Left kidney (tissue), 2 donors: ENCODE results near the gene MIS18A. TPM values are rescaled to one million over a fixed set of nuclear protein-coding genes. Genes with fewer than 3 reads are reported as not detected.
"Not testable (repeated sequence)": the region's sequence is repeated elsewhere in the genome, so short reads cannot be mapped to it uniquely, and the experiment has no call there.

ENCODE experiments used
- DNase-seq: peaks from one replicate; pipeline ENCODE4 v3.0.0-alpha.2; 2013
- polyA plus RNA-seq: library from polyadenylated mRNA; unstranded; fragments of 120-200 nt; gene quantifications from one replicate; pipeline ENCODE4 v1.2.1, GENCODE V29; 2013; ENCODE audit not compliant: insufficient read length

The MIS18A gene
- polyA plus RNA-seq, 1 donor, result 26.9 TPM

DNA sequence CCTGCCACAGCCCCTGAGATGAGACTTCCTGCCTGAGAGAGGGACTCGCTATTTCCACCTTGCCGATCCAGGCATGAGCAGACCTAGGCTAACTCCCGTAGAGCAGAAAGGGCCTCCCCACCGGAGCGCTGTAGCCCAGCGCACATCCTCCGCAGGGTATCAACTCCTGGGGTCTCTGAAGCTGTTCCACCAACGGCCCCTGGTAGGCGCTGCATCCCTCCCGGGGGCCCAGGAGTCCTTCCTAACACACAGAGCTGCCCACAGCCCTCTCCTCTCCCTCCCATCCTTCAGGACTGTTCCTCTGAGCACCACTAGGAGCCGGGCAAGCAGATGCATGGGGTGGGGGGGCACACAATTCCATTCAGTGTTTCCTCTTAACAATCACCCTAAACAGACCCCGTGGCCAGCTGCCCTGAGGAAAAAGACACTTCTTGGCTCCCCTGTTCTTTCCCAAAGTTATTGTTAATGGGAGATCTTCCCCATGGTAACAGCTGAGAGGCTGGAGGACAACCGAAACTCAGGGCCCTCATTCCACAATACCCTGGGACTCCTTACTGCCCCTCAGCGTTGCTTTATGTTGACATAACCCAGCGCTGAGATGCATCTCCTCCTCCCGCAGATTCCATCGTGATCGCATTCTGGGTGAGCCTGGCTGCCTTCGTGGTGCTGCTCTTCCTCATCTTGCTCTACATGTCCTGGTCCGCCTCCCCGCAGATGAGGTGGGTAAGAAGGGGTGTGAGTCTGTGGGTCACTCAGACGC is 27.4 kb upstream of the MIS18A start:
- peak; percentile 7 for DNase-seq

DNA sequence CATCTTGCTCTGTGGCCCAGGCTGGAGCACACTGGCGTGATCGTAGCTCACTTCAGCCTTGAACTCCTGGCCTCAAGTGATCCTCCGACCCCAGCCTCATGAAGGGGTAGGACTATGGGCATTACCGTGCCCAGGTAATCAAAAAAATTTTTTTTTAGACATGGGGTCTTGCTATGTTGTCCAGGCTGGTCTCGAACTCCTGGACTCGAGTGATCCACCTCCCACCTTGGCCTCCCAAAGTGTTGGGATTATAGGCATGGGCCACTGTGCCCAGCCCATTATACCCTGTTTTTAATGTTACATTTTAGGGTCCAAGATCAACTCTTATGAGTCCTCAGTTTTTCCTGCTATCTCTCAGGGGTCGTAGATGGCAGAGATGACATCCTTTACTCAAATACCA is 26.1 kb upstream of the MIS18A start:
- DNase-seq, result no peak

DNA sequence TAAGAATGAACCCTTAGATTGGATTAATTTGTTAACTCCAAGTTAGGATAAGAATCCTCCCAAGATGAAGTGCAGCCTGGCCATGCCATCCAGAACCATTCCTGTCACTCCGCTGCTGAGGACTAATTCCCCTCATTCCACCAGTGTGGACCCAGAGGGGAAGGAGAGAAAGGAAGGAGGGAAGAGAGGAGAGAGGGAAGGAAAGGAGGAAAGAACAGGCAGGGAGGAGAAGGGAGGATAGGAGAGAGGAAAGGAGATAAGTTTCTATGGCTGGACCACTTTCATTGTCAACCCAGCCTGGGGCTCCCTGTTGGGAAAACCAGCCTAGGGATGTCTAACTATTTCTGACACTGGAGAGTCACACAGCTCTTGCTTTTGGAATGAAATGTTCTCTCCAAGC is 24.5 kb upstream of the MIS18A start:
- no peak for DNase-seq

DNA sequence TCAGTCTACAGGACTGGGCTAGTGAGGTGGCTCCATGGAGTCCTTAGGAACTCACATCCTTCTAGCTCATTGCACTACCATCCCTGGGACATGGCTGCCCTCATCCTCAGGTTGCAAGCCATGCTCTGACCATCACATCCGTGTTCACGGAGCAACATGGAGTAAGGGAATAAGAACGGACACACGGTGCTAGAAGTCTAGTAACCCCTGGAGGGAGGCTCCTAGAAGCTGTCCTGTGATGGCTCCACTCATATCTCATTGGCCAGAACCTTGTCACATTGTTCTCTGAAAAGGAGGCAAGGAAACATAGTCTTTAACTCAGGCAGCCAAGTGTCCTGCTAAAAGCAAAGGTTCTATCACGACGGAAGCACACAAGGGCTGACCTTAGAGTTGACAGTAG is 23.7 kb upstream of the MIS18A start:
- DNase-seq, result no peak

- DNase-seq, result no peak
Observed at GRCh38 chr21:32301596-32301995, 22.7 kb upstream of the MIS18A start.

- no peak for DNase-seq
Observed at GRCh38 chr21:32300117-32300681, 21.4 kb upstream of the MIS18A start.

DNA sequence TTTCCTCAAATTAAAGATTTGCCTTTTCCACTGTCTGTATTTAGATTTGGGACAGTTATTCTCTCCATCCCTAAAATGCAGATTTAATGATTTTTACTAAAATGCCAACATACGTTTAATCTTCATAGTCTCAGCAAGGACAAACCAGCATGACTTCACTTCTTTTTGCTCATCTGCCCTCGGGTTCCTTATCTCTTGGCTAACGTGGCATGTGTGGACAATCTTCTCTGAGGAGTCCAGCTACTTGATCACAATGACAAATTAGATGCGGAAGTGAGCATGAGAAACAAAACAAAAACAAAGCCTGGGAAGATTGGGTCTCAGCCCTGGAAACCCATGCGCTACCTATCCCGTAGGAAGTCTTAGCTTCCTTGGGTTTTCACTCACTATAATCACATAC is 20.8 kb upstream of the MIS18A start:
- no peak for DNase-seq

DNA sequence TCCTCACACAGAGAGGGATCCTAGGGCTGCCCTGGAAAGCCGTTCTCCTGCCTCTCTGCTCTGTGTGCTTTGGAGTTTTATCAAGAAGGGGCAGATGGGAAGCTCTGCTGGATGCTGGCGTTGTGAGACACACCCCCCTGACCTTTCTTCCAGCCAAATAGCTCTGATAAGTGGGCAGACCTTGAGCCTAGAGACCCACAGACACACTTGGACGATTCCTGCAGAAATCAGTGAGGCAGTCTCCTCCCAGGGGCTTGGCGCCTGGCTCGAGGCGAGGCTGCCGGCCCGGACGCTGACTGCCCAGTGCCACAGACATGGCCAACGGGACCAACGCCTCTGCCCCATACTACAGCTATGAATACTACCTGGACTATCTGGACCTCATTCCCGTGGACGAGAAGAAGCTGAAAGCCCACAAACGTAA is 19.8 kb upstream of the MIS18A start, which contains the start of gene MRAP:
TSS of gene MRAP (plus strand) at position 198 of the 424 bp plus-strand sequence. CDS start at position 315, 117 bp downstream.
- DNase-seq, result no peak

DNA sequence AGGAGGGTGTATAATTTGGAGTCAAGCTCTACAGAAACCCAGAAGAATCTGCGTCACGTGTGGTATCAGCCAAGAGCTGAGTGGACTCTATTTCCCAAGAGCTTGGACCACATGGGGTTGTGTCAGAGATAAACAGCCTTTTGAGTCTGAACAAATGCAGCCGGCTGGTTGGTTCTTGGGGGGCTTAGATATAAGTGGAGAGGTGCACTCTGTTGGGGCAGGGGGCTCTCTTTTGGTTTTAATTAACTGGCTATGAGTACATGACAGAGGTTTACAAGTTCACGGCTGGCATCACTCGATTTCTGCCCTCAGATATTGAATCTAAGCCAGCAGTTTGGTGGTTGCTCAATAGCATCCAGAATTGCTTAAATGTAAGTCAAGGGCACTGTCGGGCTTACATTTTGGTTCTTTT is 19.3 kb upstream of the MIS18A start:
- no peak for DNase-seq

GRCh38 chr21:32297449-32297848 is 18.6 kb upstream of the MIS18A start:
- no peak for DNase-seq

GRCh38 chr21:32285476-32285875 is 6.6 kb upstream of the MIS18A start:
- DNase-seq, result no peak

GRCh38 chr21:32282992-32283391 is 4.1 kb upstream of the MIS18A start:
- DNase-seq, result no peak

DNA sequence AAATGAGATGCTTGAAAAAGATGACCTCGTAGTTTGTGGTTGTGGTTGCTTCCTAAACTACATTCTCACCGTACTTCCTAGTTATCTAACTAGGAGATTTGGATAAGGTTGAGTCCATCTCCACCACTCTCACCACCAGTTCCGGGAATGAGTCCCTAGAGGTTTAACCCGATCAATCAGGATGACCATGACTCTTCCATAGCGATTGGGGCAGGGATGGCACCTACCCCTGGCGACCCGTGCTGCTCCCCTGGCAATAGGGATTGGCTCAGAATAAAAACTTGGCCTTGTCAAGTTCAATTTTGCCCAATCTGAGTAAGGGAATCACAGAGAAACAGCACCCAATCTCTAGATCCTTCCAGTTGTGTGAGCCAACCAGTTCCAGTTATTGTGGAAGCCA is 2.7 kb upstream of the MIS18A start:
- DNase-seq, result no peak

DNA sequence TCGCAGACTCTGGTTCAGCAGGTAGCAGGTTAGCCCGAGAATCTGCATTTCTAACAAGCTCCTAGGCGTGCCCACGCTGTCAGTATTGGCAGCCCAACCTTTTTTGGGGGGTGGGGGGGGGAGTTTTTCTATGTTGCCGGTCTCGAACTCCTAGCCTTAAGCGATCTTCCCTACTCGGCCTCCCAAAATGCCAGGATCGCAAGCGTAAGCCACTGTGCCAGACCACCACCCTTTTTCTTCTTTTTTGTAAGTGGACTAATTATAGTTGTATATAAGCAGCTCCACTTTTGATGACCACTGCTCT is 480 bp upstream of the MIS18A start:
- DNase-seq, result no peak

DNA sequence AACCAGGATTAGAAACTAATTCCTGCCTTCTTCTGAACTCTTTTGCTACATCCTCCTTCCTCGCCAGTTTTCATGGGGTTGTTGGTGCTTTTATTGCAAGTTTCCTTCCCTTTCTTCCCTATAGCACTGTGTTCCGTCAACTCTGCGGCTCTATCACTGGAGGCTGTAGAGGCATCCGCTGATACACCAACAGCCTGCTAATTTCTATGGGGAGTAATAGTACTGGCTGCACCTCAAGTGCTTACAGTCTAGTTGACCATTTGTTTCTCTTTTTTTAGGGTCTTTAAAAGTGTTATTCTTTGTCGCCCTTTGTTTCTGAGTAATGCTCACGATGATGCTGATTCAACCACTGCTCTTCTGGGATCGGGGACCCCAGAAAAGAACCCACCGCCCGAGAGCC is 746 bp downstream of the MIS18A start:
- no peak for DNase-seq

DNA sequence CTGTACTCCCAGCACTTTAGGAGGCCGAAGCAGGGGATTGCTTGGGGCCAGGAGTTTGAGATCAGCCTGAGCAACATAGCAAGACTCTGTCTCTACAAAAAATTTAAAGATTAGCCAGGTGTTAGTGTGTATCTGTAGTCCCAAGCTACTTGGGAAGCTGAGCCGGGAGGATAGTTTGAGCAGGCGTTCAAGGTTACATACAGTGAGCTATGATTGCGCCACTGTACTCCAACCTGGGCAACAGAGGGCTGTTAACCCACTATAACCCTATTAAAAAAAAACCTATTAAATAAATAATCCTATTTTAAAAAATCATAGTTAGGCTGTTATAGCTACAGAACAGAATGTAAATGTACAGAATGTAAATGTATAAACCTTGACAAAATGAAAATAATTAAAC is 2.2 kb downstream of the MIS18A start:
- no peak for DNase-seq

GRCh38 chr21:32270748-32271147 is 8.1 kb downstream of the MIS18A start:
- DNase-seq, result no peak

- DNase-seq, result not testable (repeated sequence)
Observed at GRCh38 chr21:32265321-32265720, 13.5 kb downstream of the MIS18A start.

DNA sequence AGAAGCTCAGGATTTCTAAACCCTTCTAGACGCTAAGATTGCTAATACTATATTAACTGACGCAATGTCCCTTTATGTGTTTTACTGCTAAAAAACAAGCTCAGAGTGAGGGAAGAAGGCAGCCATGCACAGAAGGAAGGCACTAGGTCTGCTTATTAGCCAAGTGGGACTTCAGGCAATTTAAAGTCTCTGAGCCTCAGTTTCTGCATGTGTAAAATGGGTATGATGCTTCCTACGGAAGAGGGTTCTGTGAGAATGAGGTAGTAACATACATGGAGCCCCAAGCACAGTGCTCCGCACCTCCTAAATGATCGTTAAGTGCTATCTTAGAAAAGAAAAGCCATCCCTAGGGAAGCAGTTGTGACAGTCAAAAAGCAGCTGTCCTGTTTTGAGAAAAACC is 16.9 kb downstream of the MIS18A start:
- no peak for DNase-seq

GRCh38 chr21:32260130-32260529 is 18.7 kb downstream of the MIS18A start:
- DNase-seq, result no peak

GRCh38 chr21:32258786-32259048 is 20.1 kb downstream of the MIS18A start:
- DNase-seq, result not testable (repeated sequence)

GRCh38 chr21:32257962-32258785 is 20.7 kb downstream of the MIS18A start:
- peak; percentile 88 for DNase-seq

DNA sequence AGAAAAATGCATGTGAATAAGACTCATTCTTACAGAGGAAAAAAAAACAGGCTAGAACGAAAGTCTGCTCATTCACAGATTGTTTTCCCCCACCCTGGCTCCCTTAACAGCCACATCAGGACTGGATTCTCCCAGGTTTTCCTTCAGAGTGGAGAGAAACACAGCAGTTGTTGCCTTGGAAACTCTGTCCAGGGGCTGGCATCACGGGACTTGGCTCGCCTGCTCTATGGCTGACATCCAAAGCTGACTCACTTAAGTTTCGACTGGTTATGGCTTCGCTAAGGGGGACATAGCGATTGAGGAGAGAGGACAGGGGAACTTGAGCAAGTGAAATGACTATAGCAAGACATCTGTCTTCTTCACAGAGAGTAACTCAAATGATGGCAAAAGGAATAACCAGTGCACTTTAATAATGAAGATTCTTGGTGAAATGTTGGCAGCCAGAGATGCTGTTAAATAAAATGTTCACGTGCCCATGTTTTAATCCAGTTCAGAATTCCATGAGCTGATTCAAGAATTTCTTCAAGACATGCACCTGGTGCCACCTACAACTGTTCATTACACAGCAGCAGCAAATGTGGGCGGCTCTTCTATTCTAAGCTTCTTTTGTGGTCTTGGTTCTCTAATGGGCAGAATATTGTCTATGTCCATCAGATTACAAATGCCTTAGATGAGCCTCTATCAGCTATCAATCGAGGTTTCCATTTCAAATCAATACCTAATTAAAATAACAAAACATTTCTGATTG is 21.8 kb downstream of the MIS18A start:
- DNase-seq, result peak; percentile 82
